GM21381 (cell line): Measurements from ENCODE around the gene GOLGA6L7.
"Not testable (repeated sequence)": the region's sequence is repeated elsewhere in the genome, so short reads cannot be mapped to it uniquely, and the experiment has no call there.

Experiments used
- ATAC-seq: cut with Tn5 transposase; IDR thresholded peaks from one replicate; pipeline ENCODE4 v1.9.1; 2021; ENCODE audit warnings: mild to moderate bottlenecking, moderate library complexity; ENCODE audit not compliant: unreplicated experiment

GOLGA6L7 gene

GRCh38 chr15:28885128-28885629 is 36.7 kb upstream of the GOLGA6L7 start:
- no peak for ATAC-seq

- ATAC-seq, result no peak
Observed at GRCh38 chr15:28884151-28884940, 35.9 kb upstream of the GOLGA6L7 start.

GRCh38 chr15:28881600-28881999 is 33.2 kb upstream of the GOLGA6L7 start:
- ATAC-seq, result no peak

GRCh38 chr15:28881170-28881569 is 32.7 kb upstream of the GOLGA6L7 start:
- no peak for ATAC-seq

- no peak for ATAC-seq
Observed at GRCh38 chr15:28880680-28881079, 32.2 kb upstream of the GOLGA6L7 start.

GRCh38 chr15:28879551-28879950 is 31.1 kb upstream of the GOLGA6L7 start:
- no peak for ATAC-seq

- ATAC-seq, result no peak
Observed at GRCh38 chr15:28878209-28878608, 29.8 kb upstream of the GOLGA6L7 start.

GRCh38 chr15:28876845-28877185 is 28.4 kb upstream of the GOLGA6L7 start:
- ATAC-seq, result no peak

- no peak for ATAC-seq
Observed at GRCh38 chr15:28876131-28876844, 27.8 kb upstream of the GOLGA6L7 start.

GRCh38 chr15:28875461-28876000 is 27.1 kb upstream of the GOLGA6L7 start:
- no peak for ATAC-seq

- no peak for ATAC-seq
Observed at GRCh38 chr15:28873585-28874190, 25.2 kb upstream of the GOLGA6L7 start.

GRCh38 chr15:28873006-28873405 is 24.6 kb upstream of the GOLGA6L7 start:
- no peak for ATAC-seq

GRCh38 chr15:28871168-28871567 is 22.7 kb upstream of the GOLGA6L7 start:
- no peak for ATAC-seq

GRCh38 chr15:28868744-28869345 is 20.4 kb upstream of the GOLGA6L7 start:
- no peak for ATAC-seq

GRCh38 chr15:28861589-28862293 is 13.3 kb upstream of the GOLGA6L7 start:
- not testable (repeated sequence) for ATAC-seq

GRCh38 chr15:28861031-28861534 is 12.6 kb upstream of the GOLGA6L7 start:
- no peak for ATAC-seq

- not testable (repeated sequence) for ATAC-seq
Observed at GRCh38 chr15:28854578-28854977, 6.1 kb upstream of the GOLGA6L7 start.

- not testable (repeated sequence) for ATAC-seq
Observed at GRCh38 chr15:28853654-28854053, 5.2 kb upstream of the GOLGA6L7 start.

- not testable (repeated sequence) for ATAC-seq
Observed at GRCh38 chr15:28849766-28850165, 1.3 kb upstream of the GOLGA6L7 start.

GRCh38 chr15:28849271-28849670 is 827 bp upstream of the GOLGA6L7 start:
- not testable (repeated sequence) for ATAC-seq
